ENCODE results near the gene SNX10. TPM values are rescaled to one million over a fixed set of nuclear protein-coding genes. Genes with fewer than 3 reads are reported as not detected.

Gene SNX10, protein sequence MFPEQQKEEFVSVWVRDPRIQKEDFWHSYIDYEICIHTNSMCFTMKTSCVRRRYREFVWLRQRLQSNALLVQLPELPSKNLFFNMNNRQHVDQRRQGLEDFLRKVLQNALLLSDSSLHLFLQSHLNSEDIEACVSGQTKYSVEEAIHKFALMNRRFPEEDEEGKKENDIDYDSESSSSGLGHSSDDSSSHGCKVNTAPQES
- total RNA-seq (2014; rRNA removed; shearing (Covaris generic)): 12.2 and 21.6 TPM in 2 replicates

DNA sequence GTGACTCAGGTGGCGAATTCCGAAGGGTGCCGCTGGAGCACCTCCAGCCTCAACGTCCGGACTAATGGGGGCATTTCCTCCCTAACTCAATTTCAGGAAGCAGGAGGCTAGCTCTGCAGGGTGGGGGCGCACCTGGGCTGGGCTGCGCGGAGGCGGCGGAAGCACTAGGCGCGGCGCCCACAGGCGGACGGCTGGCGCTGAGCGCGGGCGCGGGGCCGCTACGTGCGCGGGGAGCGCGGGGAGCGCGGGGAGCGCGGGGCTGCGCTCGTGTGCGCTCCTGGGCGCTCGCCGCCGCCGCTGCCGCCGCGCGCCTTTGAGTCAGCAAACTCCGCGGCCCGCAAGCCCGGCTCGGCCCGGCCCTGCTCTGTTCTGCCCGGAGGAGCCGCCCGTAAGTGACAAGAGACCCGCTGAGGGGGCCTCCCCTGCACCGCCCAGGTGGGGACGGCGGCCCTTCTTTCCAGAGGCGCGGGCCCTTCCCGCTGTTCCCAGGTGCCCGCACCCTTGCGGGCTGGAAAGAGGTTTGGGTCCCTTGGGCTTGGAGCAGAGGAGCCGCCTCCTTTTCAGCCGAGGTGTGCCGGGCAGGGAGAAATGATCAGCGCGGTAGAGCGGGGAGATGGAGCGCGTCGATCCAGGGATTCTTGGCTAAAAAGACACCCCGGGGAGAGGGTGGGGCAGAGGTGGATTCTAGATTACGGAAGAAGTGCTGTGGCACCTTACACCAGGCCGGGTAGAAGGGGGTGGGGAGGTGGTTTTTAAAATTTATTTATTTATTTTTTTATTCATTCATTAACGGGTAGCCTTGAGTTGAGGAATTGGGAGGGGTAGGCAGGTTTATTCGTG, at the start of gene SNX10:
Gene SNX10 (plus strand): TSS at position 164 of the 840 bp plus-strand sequence. CDS start 54,581 bp downstream, outside the sequence.

Other genes starting within 250 kb of the SNX10 start
- gene NFE2L3, start 139.7 kb upstream of the SNX10 start, total RNA-seq (2014; rRNA removed; shearing (Covaris generic)): 22.6 and 22.7 TPM in 2 replicates
- 478 and 506 TPM in 2 replicates for gene HNRNPA2B1, start 91.1 kb upstream of the SNX10 start, total RNA-seq (2014; rRNA removed; shearing (Covaris generic))
- 213 and 249 TPM in 2 replicates for gene CBX3, start 90.1 kb upstream of the SNX10 start, total RNA-seq (2014; rRNA removed; shearing (Covaris generic))